ENCODE results near the gene TBCCD1.

DNA sequence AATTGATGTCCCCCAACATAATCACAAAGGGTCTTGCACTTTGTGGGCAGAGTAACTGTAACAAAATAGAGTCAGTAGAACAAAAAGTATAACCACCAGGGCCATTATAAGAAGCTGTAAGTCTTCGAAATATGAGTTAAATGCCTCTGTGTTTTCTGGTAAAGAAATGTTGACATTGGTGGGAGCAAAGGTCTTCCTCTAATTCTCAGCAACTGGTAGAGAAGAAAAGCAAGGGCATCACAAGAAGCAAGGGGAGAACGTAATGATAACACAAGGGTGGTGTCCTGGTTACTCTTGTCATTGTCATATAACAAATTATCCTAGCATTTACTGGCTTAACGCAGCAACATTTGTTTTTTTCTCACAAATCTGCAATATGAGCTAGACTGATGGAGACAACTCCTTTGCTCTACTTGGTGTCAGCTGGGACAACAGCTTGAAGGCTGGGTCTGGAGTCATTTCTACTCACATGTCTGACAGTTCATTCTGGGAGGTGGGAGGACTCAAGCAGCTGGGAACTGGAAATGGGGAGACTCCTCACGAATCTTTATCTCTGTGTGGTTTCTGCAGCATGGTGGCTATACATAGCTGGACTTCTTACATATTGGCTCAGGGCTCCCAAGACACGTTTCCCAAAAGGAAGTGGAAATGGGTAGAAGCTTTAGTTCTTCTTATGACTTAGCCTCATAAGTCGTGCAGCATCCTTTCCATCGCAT is 23.6 kb upstream of the TBCCD1 start:
- TF ChIP-seq, protein P1, sequence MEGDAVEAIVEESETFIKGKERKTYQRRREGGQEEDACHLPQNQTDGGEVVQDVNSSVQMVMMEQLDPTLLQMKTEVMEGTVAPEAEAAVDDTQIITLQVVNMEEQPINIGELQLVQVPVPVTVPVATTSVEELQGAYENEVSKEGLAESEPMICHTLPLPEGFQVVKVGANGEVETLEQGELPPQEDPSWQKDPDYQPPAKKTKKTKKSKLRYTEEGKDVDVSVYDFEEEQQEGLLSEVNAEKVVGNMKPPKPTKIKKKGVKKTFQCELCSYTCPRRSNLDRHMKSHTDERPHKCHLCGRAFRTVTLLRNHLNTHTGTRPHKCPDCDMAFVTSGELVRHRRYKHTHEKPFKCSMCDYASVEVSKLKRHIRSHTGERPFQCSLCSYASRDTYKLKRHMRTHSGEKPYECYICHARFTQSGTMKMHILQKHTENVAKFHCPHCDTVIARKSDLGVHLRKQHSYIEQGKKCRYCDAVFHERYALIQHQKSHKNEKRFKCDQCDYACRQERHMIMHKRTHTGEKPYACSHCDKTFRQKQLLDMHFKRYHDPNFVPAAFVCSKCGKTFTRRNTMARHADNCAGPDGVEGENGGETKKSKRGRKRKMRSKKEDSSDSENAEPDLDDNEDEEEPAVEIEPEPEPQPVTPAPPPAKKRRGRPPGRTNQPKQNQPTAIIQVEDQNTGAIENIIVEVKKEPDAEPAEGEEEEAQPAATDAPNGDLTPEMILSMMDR (conservative IDR thresholded peaks at IDR 0.05) = no peak
- TF ChIP-seq ZFX (IDR thresholded peaks at IDR 0.05) = no peak

Data from C4-2B (cell line).